ENCODE data around the gene ANXA2.

ANXA2 gene

GRCh38 chr15:60392601-60392985 lies 5.2 kb downstream of the ANXA2 start:
- DNase-seq, result no peak

DNA sequence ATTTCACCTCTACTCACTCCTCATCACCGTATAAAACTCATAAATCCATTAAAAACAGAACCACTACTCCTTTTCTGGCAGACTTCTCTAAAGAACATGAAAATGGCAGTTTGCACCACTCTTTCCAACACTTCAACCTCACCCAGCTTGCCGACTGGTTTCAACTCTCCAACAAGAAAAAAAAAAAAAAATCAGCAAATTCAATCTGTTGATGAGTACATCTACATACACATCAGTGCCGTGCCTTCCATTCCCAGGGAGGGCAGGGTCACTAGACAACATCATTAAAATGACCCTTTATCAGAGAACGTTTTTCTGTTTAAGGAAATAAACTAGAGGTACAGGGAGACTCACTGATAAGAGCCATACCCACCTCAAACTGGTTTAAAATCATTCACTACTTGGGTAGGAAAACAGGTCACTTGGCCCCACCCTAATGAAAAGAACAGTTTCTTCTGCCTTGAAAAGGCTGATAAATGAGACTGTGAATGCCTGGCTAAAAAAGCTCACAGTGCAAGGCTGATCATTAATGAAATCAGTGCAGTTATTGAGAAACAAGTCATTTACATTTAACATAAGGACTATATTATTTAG lies 6.0 kb downstream of the ANXA2 start:
- DNase-seq, result no peak
- intact Hi-C loops (cut with DNase I), result no loop called here

More at GRCh38 chr15:60392601-60392985, 5.2 kb downstream of the ANXA2 start:
- intact Hi-C loops (cut with DNase I), result no loop called here

- DNase-seq, result peak in 5 of 42 donors; percentile 10 to 70 (median 38)
- intact Hi-C loops (cut with DNase I), result no loop called here
Measured at GRCh38 chr15:60390871-60391501, 6.8 kb downstream of the ANXA2 start.

DNA sequence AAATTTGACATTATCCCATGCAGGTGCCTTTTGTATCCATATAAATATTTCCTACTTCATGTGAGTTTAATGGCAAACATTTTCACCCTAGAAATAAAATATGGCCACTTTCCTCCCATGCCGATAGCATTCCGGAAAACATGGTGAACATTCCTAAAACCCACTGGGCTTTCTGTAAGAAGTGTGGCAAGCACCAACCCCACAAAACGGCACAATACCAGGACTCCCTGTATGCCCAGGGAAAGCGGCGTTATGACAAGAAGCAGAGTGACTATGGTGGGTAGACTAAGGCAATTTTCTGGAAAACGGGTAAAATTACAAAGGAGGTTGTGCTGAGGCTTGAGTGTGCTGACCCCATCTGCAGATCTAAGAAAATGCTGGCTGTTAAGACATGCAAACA lies 7.6 kb downstream of the ANXA2 start:
- intact Hi-C loops (cut with DNase I), result no loop called here
- no peak for DNase-seq

DNA sequence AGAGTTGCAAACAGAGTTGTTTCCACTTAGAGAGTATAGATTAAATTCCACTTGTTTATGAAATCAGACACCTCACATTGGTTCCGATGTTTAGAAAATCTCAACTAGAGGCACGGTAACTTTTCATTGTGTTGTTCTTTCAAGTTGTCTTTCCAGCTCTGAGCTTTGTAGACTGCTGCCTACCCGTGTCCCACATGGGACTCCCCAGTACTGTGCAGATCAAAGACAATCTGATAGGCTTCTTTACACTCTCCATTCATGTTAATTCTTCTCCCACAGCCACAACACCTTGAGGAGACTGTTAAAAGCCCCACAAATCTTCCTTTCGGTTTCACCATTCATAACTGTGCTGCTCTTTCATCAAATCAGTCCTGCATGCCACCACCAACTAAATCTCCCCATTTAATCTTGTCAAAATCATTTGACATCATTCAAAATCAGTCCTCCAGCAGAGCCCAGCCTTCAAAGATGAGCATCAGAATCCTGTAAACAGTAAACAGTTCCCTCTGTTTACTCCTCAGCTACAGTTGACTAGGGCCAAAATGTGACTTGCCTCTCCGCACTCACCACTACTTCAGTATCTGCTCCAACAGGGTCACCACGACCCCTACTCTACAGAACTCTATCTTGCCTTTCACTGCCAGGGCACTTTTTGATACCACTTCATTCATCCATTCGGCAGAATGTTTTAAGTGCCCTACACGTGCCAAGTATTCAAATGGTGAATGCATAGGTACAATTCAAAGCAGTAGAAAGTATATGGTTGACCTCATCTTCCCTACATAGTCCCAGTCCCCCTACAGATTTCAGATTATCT lies 8.3 kb downstream of the ANXA2 start:
- no peak for DNase-seq
- intact Hi-C loops (cut with DNase I), result no loop called here

GRCh38 chr15:60387321-60387720 lies 10.5 kb downstream of the ANXA2 start:
- DNase-seq, result no peak
- intact Hi-C loops (cut with DNase I), result no loop called here

GRCh38 chr15:60386615-60387014 lies 11.2 kb downstream of the ANXA2 start:
- DNase-seq, result no peak
- intact Hi-C loops (cut with DNase I), result no loop called here

GRCh38 chr15:60385620-60386552 lies 11.9 kb downstream of the ANXA2 start:
- DNase-seq, result no peak

DNA sequence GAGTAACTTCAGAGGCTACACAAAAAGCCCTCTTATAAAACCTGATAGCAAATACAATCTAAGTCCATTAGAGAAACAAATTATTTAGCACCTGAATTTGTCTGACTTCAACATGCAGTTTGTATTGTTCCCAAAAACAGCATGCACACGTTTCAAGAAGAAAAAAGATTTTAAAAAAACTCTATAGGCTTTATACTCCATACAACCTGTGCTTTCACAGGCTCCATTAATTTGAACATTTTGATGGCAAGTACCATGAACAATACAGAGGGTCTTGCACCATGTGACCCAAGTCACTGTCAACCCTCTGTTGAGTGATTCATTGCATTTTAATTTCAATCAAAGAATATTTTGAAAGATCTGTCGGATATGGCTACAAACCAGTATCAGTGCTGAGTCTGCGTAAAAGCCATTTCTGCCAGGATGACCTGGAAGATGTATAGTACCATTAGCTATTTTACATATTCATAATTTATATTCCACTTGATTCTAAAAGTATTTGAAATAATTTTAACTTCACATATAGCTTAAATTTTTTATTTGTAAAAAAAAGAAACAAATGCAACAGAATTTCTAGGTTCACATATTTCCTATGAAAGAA lies 13.2 kb downstream of the ANXA2 start:
- DNase-seq, result no peak
- intact Hi-C loops (cut with DNase I), result no loop called here

More at GRCh38 chr15:60385620-60386552, 11.9 kb downstream of the ANXA2 start:
- intact Hi-C loops (cut with DNase I), result no loop called here

GRCh38 chr15:60384053-60384452 lies 13.7 kb downstream of the ANXA2 start:
- intact Hi-C loops (cut with DNase I), result no loop called here
- no peak for DNase-seq

DNA sequence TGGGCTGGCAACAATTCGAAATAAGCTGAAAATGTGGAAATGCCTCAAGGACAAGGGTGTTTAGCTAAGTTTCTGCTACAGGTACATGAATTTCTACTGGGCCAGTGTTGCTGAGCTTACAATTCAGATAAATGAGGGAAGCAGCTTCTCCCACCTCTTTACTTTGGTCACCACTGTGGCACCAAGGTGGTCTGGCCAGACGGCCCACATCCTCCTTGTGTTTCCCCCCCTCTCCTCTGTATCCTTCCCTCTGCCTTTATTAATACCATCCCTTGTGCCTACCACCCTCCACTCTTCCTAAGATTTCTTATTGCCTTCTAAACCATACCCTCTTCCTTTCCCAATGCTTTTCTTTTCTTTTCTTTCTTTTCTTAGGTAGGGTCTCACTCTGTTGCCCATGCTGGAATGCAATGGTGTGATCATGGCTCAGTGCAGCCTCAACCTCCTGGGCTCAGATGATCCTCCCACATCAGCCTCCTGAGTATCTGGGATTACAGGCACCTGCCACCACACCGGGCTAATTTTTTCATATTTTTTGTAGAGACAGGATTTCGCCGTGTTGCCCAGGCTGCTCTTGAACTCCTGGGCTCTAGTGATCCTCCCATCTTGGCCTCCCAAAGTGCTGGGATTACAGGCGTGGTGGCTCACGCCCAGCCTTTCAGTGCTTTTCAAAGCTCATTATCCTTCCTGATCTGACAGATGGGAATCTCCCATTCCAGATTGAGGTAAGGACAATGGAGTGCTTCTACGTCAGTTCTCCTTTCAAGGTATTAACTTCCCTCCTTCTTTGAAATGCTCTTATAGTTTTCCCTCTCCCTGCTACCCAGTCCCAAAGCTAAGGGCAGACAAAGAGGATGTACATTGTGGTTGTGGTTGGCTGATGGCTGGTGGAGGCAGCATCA lies 14.8 kb downstream of the ANXA2 start:
- intact Hi-C loops (cut with DNase I), result no loop called here

DNA sequence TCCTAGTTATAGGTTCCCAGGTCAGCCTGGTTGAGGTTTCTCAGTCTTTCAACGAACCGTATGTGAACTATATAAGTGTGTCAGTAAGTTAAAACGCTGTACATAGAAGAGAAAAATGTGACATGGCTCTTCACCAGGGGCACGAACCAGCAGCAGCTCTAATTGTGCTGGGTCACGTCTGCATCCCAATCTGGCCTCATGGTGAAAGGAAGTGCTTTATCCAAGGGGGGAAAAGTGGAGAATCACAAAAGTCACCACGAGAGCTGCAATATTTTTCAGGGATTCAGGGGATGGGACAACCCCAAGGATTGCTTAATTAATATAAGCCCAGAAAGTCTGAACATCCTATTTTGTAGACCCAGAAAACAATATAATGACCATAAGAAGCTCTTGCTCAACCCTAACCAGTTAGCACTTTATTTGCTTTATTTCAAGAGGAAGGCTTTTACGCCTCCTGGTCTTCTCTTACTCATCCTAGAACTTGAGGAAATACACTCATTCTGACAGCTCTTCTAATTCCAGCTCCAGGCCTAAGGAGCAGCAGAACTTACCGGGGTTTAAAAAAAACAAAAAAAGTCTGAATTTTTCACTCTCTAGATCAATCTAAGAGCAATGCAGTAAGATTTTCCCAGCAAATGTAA lies 16.5 kb downstream of the ANXA2 start:
- intact Hi-C loops (cut with DNase I), result no loop called here
- no peak for DNase-seq

More for the DNA sequence above, 14.8 kb downstream of the ANXA2 start:
- DNase-seq, result no peak

- intact Hi-C loops (cut with DNase I), result no loop called here
- DNase-seq, result no peak
Measured at GRCh38 chr15:60379525-60380274, 18.1 kb downstream of the ANXA2 start.

DNA sequence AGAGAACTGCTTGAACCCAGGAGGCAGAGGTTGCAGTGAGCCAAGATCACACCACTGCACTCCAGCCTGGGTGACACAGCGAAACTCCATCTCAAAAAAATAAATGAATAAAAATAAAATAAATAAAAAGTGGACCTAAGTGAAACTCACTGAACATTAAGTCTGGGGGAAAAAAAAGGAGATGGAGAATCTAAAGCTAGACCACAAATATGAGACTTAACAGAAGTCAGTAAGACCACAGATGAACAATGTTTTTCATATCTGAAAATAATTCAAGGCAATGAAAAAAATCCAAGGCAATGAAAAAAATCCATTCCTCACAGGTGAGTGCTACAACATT lies 18.6 kb downstream of the ANXA2 start:
- no peak for DNase-seq
- intact Hi-C loops (cut with DNase I), result no loop called here

DNA sequence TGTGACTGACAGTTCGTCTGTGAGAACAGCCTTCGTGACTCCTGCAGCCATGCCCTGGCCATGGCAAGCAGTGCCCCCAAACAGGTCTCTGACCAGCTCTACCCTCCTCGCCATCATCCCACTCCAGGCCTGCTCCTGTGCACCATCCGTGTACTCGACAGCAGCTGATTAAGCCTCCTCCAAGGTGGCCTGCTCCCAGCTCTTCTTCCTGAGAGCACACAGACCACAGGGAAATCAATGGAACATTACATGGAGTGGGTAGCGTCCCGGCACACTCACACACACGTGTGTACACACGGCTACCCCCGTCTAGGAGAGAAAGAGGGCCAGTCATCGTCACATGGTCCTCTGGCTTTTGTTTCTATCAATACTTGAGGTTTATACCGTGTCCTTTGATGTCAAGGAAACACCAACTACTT lies 21.1 kb downstream of the ANXA2 start:
- no peak for DNase-seq
- intact Hi-C loops (cut with DNase I), result no loop called here

- intact Hi-C loops (cut with DNase I), result no loop called here
- no peak for DNase-seq
Measured at GRCh38 chr15:60375306-60375705, 22.5 kb downstream of the ANXA2 start.

DNA sequence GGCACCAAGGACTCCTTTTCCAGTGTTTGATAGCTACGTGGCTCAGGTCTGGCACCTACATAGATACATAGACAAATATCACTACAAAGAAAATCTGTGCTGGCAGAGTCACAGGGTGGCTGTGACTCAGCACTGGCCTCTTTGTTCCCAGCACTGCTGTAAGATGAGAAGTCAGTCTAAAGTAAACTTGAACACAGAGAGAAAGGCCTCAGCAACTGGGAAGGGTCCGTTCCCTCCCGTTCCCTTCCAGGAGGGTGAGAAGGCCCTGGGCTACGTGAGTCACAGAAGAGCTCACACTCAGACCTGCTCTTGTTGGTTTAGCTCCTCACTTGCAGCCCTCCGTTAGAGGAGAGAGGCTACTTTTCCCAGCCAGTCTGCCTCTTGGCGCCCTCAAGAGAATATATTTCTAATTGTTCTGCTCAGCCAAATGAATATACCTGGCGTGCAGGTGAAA lies 23.1 kb downstream of the ANXA2 start:
- DNase-seq, result peak in 6 of 42 donors; percentile 4 to 56 (median 28)
- intact Hi-C loops (cut with DNase I), result no loop called here
